Ascending aorta (tissue), 2 donors: ENCODE results near the gene IGF2R. TPM values are rescaled to one million over a fixed set of nuclear protein-coding genes. Genes with fewer than 3 reads are reported as not detected.

Experiments used
- DNase-seq, 2 donors: peaks; one replicate each; pipeline ENCODE4 v3.0.0-alpha.2; 2019; ENCODE audit warnings: low spot score in 2 of 2
- H3K27ac ChIP-seq, 2 donors: fragments of 200-600 bp; sonication (generic); one replicate each; pipeline ENCODE4 v1.5.1; 2016 to 2017; ENCODE audit warnings: mild to moderate bottlenecking in 1 of 2
- H3K27me3 ChIP-seq: fragments of 200-600 bp; sonication (generic); one replicate; pipeline ENCODE4 v1.5.1; 2017
- H3K36me3 ChIP-seq, 2 donors: fragments of 200-600 bp; sonication (generic); one replicate each; pipeline ENCODE4 v1.5.1; 2016
- H3K4me1 ChIP-seq, 2 donors: fragments of 200-600 bp; sonication (generic); one replicate each; pipeline ENCODE4 v1.5.1; 2016 to 2017; ENCODE audit warnings: mild to moderate bottlenecking in 1 of 2
- H3K4me3 ChIP-seq, 2 donors: fragments of 200-600 bp; sonication (generic); one replicate each; pipeline ENCODE4 v1.5.1; 2016 to 2017; ENCODE audit warnings: mild to moderate bottlenecking in 1 of 2
- H3K9me3 ChIP-seq, 2 donors: fragments of 200-600 bp; sonication (generic); one replicate each; pipeline ENCODE4 v1.5.1; 2016
- CTCF ChIP-seq, 3 experiments: fragments of 200-600 bp in 2 of 3; fragments of 450-650 bp in 1 of 3; sonication (generic) in 2 of 3; IDR thresholded peaks; one replicate each; pipeline ENCODE4 v1.5.1; 2016 to 2019; ENCODE audit warnings: antibody characterized with exemption in 3 of 3, mild to moderate bottlenecking in 1 of 3, moderate library complexity in 1 of 3
- intact Hi-C: fragments of 100-400 bp; cut with DNase I; formaldehyde crosslinking; loops from one replicate; pipeline ENCODE4 v1.15.1; 2023
- total RNA-seq: library from RNA; depleted of rRNA; stranded (reverse); fragments of >200 nt; gene quantifications from one replicate; pipeline ENCODE4 v1.1.0, GENCODE V29; 2016

IGF2R gene
- total RNA-seq, 1 donor from 2014 or later: 104 TPM

GRCh38 chr6:160048471-160048870 lies 79.6 kb downstream of the IGF2R start:
- no peak overlapping the region for H3K27ac ChIP-seq
- intact Hi-C loops: no loop called here
- H3K4me3 ChIP-seq: no peak overlapping the region
- H3K4me1 ChIP-seq: peaks cover 3 to 5% of the 10 kb centered on the region in 2 donors
- H3K36me3 ChIP-seq: peaks cover 70 to 79% of the 10 kb centered on the region in 2 donors
- DNase-seq: no peak
- no peak for TF ChIP-seq CTCF (IDR thresholded peaks at IDR 0.05)
- H3K27me3 ChIP-seq: no peaks in the 10 kb centered on the region
- H3K9me3 ChIP-seq: no peaks in the 10 kb centered on the region

GRCh38 chr6:160049346-160049745 lies 80.5 kb downstream of the IGF2R start:
- TF ChIP-seq CTCF (IDR thresholded peaks at IDR 0.05): no peak
- H3K27me3 ChIP-seq: no peaks in the 10 kb centered on the region
- intact Hi-C loops: no loop called here

GRCh38 chr6:160050022-160050421 lies 81.1 kb downstream of the IGF2R start:
- Histone ChIP-seq H3K4me3 (no peak overlapping the region), H3K9me3 (no peaks in the 10 kb centered on the region), H3K36me3 (peaks cover 77 to 92% of the 10 kb centered on the region in 2 donors), H3K4me1 (no peaks in the 10 kb centered on the region), H3K27ac (no peak overlapping the region), H3K27me3 (no peaks in the 10 kb centered on the region)
- no peak for TF ChIP-seq CTCF (IDR thresholded peaks at IDR 0.05)
- intact Hi-C loops: no loop called here
- no peak for DNase-seq

More at GRCh38 chr6:160049346-160049745, 80.5 kb downstream of the IGF2R start:
- Histone ChIP-seq H3K36me3 (peaks cover 75 to 87% of the 10 kb centered on the region in 2 donors), H3K4me1 (no peaks in the 10 kb centered on the region), H3K4me3 (no peak overlapping the region), H3K9me3 (no peaks in the 10 kb centered on the region), H3K27ac (no peak overlapping the region)
- DNase-seq: no peak

GRCh38 chr6:160051390-160051789 lies 82.5 kb downstream of the IGF2R start:
- Histone ChIP-seq H3K36me3 (peaks cover 82 to 86% of the 10 kb centered on the region in 2 donors), H3K4me3 (no peak overlapping the region), H3K27me3 (no peaks in the 10 kb centered on the region), H3K9me3 (no peaks in the 10 kb centered on the region), H3K4me1 (no peaks in the 10 kb centered on the region), H3K27ac (no peak overlapping the region)
- no peak for DNase-seq
- no peak for TF ChIP-seq CTCF (IDR thresholded peaks at IDR 0.05)
- intact Hi-C loops: no loop called here

GRCh38 chr6:160054271-160054670 lies 85.4 kb downstream of the IGF2R start:
- peaks cover 76 to 84% of the 10 kb centered on the region in 2 donors for H3K36me3 ChIP-seq
- no peak for TF ChIP-seq CTCF (IDR thresholded peaks at IDR 0.05)
- no peak for DNase-seq
- no peak overlapping the region for H3K27ac ChIP-seq
- intact Hi-C loops: no loop called here
- no peaks in the 10 kb centered on the region for H3K9me3 ChIP-seq
- H3K4me3 ChIP-seq: no peak overlapping the region
- H3K27me3 ChIP-seq: no peaks in the 10 kb centered on the region
- H3K4me1 ChIP-seq: no peaks in the 10 kb centered on the region

- Histone ChIP-seq H3K27me3 (no peaks in the 10 kb centered on the region), H3K4me1 (no peaks in the 10 kb centered on the region), H3K27ac (no peak overlapping the region), H3K36me3 (peaks cover 78 to 86% of the 10 kb centered on the region in 2 donors), H3K4me3 (no peak overlapping the region), H3K9me3 (no peaks in the 10 kb centered on the region)
- intact Hi-C loops: no loop called here
- DNase-seq: no peak
- no peak for TF ChIP-seq CTCF (IDR thresholded peaks at IDR 0.05)
Observed at GRCh38 chr6:160054913-160055312, 86.0 kb downstream of the IGF2R start.
